Measurements from ENCODE around the gene DACT2.

GRCh38 chr6:168336967-168337366 lies 17.4 kb upstream of the DACT2 start:
- no peak for TF ChIP-seq CTCF (conservative IDR thresholded peaks at IDR 0.05 in 1 of 2, IDR thresholded peaks at IDR 0.05 in 1 of 2; ENCODE audit: low read depth in 1 of 2, low read length in 2 of 2)
- no peak for TF ChIP-seq EZH2 (IDR thresholded peaks at IDR 0.05; ENCODE audit: low read length, missing control alignments)
